K562 (cell line): ENCODE data around the gene RALGAPB. TPM values are rescaled to one million over a fixed set of nuclear protein-coding genes. Genes with fewer than 3 reads are reported as not detected.

Source experiments
- CBFB ChIP-seq: sonication (generic); formaldehyde crosslinking; IDR thresholded peaks from 2 replicates; pipeline ENCODE4 v1.4.0; 2020; ENCODE audit warnings: mild to moderate bottlenecking, missing genetic modification reagents
- E2F4 ChIP-seq: sonication (generic); formaldehyde crosslinking; IDR thresholded peaks from 2 replicates; pipeline ENCODE4 v1.8.0; 2022; ENCODE audit warnings: mild to moderate bottlenecking, low read depth, missing genetic modification reagents
- HDAC1 ChIP-seq, 2 experiments: fragments of 450-650 bp; IDR thresholded peaks; 2 replicates each; pipeline ENCODE4 v1.6.1; 2016 to 2017; ENCODE audit warnings: inconsistent platforms in 1 of 2, mild to moderate bottlenecking in 1 of 2, moderate library complexity in 1 of 2
- HNRNPLL ChIP-seq: fragments of 200-400 bp; formaldehyde crosslinking; IDR thresholded peaks from 2 replicates; pipeline ENCODE4 v1.6.1; 2017; ENCODE audit warnings: low read length, low read depth, mild to moderate bottlenecking; ENCODE audit not compliant: poor library complexity, severe bottlenecking
- JUND ChIP-seq, 2 experiments: IDR thresholded peaks; 2 replicates in 1 of 2; 3 replicates in 1 of 2; pipeline ENCODE4 v1.6.1; 2011; ENCODE audit warnings: borderline replicate concordance in 2 of 2, low read depth in 2 of 2, low read length in 2 of 2, improper control_type of control experiment in 1 of 2, missing biosample characterization in 1 of 2, missing genetic modification characterization in 1 of 2, missing genetic modification reagents in 1 of 2
- MECOM ChIP-seq: fragments of 250-450 bp; sonication (Bioruptor Pico); IDR thresholded peaks from 2 replicates; pipeline ENCODE4 v1.8.0; 2022; ENCODE audit warnings: inconsistent platforms
- UBTF ChIP-seq, 2 experiments: IDR thresholded peaks; 2 replicates each; pipeline ENCODE4 v1.6.1; 2012; ENCODE audit warnings: improper control_type of control experiment in 2 of 2, low read depth in 2 of 2, low read length in 2 of 2, borderline replicate concordance in 1 of 2
- ZFP91 ChIP-seq: sonication (generic); formaldehyde crosslinking; IDR thresholded peaks from 2 replicates; pipeline ENCODE4 v1.8.0; 2022; ENCODE audit warnings: mild to moderate bottlenecking, missing genetic modification reagents
- ZNF583 ChIP-seq: fragments of 250-450 bp; sonication (Bioruptor Pico); IDR thresholded peaks from 2 replicates; pipeline ENCODE4 v1.4.0; 2020
- ZNF707 ChIP-seq: fragments of 250-450 bp; sonication (Bioruptor Pico); conservative IDR thresholded peaks from 2 replicates; pipeline ENCODE4 v1.8.0; 2022; ENCODE audit warnings: inconsistent platforms, mild to moderate bottlenecking, moderate library complexity
- polyA plus RNA-seq, 8 experiments: library from polyadenylated mRNA; depleted of rRNA in 4 of 8; stranded (reverse) in 5 of 8; unstranded in 3 of 8; fragments of >200 nt; fragmentation: Nextera tagmentation in 2 of 8; fragmentation: Illumina TruSeq in 1 of 8; extraction: Ambion mirVana in 2 of 8; extraction: Trizol in 1 of 8; gene quantifications; 2 replicates each; pipeline versions ENCODE4 v1.2.1 to v1.2.3, GENCODE V29; 2011 to 2014; ENCODE audit warnings: inconsistent platforms in 1 of 8, missing spikeins in 1 of 8
- total RNA-seq, 7 experiments: library from RNA; depleted of rRNA in 6 of 7; stranded (reverse); fragments of >200 nt in 6 of 7; fragmentation: Illumina TruSeq in 2 of 7; extraction: Trizol in 2 of 7; gene quantifications; 2 replicates each; pipeline versions ENCODE4 v1.2.1 to v1.2.3, GENCODE V29; 2011 to 2021; ENCODE audit warnings: low replicate concordance in 1 of 7
- TF ChIP-seq, protein P1 (sequence below): fragments of 450-650 bp; IDR thresholded peaks from 2 replicates; pipeline ENCODE4 v1.6.1; 2016; ENCODE audit warnings: missing biosample characterization, missing genetic modification characterization
- TF ChIP-seq, protein P2 (sequence below): fragments of 450-650 bp; formaldehyde crosslinking; IDR thresholded peaks from 2 replicates; pipeline ENCODE4 v1.4.0; 2020; ENCODE audit warnings: mild to moderate bottlenecking, moderate library complexity
- TF ChIP-seq, protein P3 (sequence below): fragments of 250-450 bp; sonication (Bioruptor Pico); IDR thresholded peaks from 2 replicates; pipeline ENCODE4 v1.8.0; 2021; ENCODE audit warnings: moderate library complexity, mild to moderate bottlenecking, inconsistent platforms
- TF ChIP-seq, protein P4 (sequence below): fragments of 250-450 bp; sonication (Bioruptor Pico); IDR thresholded peaks from 2 replicates; pipeline ENCODE4 v1.8.0; 2022; ENCODE audit warnings: moderate library complexity, mild to moderate bottlenecking, inconsistent platforms

The RALGAPB gene
- total and polyA plus RNA-seq, 9 of the 15 experiments (the other 6 are each of a cell fraction or from before 2014, with no cell fraction given): 4.3 to 25.6 (median 13.6) TPM

DNA sequence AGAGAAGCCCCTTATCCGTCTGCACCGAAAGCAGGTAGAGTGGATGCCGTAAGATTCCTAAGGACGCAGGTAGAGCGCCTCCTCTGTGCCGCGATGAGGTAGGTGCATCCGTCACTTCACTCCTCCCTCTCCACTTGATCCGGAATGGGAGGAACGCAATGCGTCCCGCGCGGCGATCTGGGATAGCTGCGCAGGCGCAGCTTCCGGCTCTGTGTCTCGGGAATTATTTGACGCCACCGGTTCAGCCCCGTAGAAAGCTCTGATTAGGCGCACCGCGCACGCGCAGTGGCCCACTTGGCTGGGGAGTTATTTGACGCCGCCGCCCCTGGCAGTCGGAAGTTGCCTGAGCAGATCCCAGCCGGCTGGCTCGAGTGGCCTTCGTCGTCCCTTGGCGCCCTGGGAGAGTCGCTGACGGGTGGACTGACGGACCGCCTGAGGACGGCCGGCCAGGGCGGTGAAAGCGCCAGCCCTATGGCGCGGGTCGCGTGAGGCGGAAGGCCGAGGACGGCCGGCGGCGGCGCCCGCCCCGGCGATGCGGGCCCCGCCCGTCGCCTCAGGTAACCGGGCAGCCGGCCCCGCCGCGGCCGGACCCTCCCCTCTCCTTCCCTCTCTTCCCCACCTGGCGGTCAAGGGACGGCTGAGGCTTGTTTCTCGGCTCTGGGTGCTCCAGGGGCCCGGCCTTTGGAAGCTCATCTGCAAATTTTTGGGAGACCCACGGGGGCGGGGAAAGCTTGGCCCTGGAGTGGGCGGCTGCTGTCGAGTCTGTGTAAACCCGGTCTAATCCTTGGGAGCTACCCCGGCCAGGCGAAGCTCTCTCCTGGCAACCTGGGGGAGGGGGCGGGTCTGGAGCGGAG lies at the start of gene RALGAPB (continued):
- TF ChIP-seq, protein P1, sequence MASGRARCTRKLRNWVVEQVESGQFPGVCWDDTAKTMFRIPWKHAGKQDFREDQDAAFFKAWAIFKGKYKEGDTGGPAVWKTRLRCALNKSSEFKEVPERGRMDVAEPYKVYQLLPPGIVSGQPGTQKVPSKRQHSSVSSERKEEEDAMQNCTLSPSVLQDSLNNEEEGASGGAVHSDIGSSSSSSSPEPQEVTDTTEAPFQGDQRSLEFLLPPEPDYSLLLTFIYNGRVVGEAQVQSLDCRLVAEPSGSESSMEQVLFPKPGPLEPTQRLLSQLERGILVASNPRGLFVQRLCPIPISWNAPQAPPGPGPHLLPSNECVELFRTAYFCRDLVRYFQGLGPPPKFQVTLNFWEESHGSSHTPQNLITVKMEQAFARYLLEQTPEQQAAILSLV (tag): no peak
- TF ChIP-seq ZNF707 (CRISPR knock-in tag) (no peak), CBFB (CRISPR knock-in tag) (no peak), HNRNPLL (peak; percentile 97), ZNF583 (CRISPR knock-in tag) (no peak), JUND (IDR thresholded peaks at IDR 0.05; ENCODE audit: borderline replicate concordance, low read depth, low read length) (peak; percentile 74), JUND (tag; IDR thresholded peaks at IDR 0.05; ENCODE audit: borderline replicate concordance, low read depth, low read length) (no peak; the same call in 2 of the 3 replicates), ZFP91 (CRISPR knock-in tag) (no peak), MECOM (CRISPR knock-in tag) (no peak), HDAC1 (IDR thresholded peaks at IDR 0.05) (0 out of 4 replicates have a peak, but pooled peaks of 1 of the 2 experiments have one; percentile 35), UBTF (IDR thresholded peaks at IDR 0.05; ENCODE audit: borderline replicate concordance in 1 of 2, low read depth in 2 of 2, low read length in 2 of 2) (0 out of 4 replicates have a peak, but pooled peaks of 1 of the 2 experiments have one; percentile 17), E2F4 (CRISPR knock-in tag) (no peak)
- TF ChIP-seq, protein P2, sequence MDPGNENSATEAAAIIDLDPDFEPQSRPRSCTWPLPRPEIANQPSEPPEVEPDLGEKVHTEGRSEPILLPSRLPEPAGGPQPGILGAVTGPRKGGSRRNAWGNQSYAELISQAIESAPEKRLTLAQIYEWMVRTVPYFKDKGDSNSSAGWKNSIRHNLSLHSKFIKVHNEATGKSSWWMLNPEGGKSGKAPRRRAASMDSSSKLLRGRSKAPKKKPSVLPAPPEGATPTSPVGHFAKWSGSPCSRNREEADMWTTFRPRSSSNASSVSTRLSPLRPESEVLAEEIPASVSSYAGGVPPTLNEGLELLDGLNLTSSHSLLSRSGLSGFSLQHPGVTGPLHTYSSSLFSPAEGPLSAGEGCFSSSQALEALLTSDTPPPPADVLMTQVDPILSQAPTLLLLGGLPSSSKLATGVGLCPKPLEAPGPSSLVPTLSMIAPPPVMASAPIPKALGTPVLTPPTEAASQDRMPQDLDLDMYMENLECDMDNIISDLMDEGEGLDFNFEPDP: no peak
- TF ChIP-seq, protein P3, sequence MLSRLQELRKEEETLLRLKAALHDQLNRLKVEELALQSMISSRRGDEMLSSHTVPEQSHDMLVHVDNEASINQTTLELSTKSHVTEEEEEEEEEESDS: no peak
- TF ChIP-seq, protein P4, sequence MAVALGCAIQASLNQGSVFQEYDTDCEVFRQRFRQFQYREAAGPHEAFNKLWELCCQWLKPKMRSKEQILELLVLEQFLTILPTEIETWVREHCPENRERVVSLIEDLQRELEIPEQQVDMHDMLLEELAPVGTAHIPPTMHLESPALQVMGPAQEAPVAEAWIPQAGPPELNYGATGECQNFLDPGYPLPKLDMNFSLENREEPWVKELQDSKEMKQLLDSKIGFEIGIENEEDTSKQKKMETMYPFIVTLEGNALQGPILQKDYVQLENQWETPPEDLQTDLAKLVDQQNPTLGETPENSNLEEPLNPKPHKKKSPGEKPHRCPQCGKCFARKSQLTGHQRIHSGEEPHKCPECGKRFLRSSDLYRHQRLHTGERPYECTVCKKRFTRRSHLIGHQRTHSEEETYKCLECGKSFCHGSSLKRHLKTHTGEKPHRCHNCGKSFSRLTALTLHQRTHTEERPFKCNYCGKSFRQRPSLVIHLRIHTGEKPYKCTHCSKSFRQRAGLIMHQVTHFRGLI: no peak
